GM12865 (cell line): ENCODE data around the gene KIF26B.

Experiments
- DNase-seq: peaks from one replicate; pipeline ENCODE4 v3.0.0; 2010; ENCODE audit warnings: low read depth
- H3K4me3 ChIP-seq: 2 replicates; pipeline ENCODE4 v1.5.1; 2011; ENCODE audit warnings: mild to moderate bottlenecking, low read depth, low read length, control low read depth
- CTCF ChIP-seq: IDR thresholded peaks from 2 replicates; pipeline ENCODE4 v1.5.1; 2011; ENCODE audit warnings: low read length, control low read depth, low read depth, inconsistent platforms; ENCODE audit not compliant: insufficient read depth; ENCODE audit errors: missing control alignments

Gene KIF26B

GRCh38 chr1:245566952-245567351, 412.2 kb downstream of the KIF26B start:
- no peak overlapping the region for H3K4me3 ChIP-seq
- no peak for TF ChIP-seq CTCF
- no peak for DNase-seq

- H3K4me3 ChIP-seq, result no peak overlapping the region
- no peak for DNase-seq
- no peak for TF ChIP-seq CTCF
These were observed 417.1 kb downstream of the KIF26B start for GRCh38 chr1:245571815-245572294.

- DNase-seq, result no peak
- H3K4me3 ChIP-seq, result no peak overlapping the region
- TF ChIP-seq CTCF, result no peak
These were observed 417.9 kb downstream of the KIF26B start for GRCh38 chr1:245572709-245573108.

- TF ChIP-seq CTCF, result no peak
- DNase-seq, result no peak
- H3K4me3 ChIP-seq, result no peak overlapping the region
These were observed 420.9 kb downstream of the KIF26B start for GRCh38 chr1:245575710-245576109.

- H3K4me3 ChIP-seq, result no peak overlapping the region
- no peak for DNase-seq
- no peak for TF ChIP-seq CTCF
These were observed 421.5 kb downstream of the KIF26B start for GRCh38 chr1:245576323-245576722.

- no peak for TF ChIP-seq CTCF
- DNase-seq, result no peak
- no peak overlapping the region for H3K4me3 ChIP-seq
These were observed 422.7 kb downstream of the KIF26B start for GRCh38 chr1:245577191-245578157.
